ENCODE measurements around the gene CEACAM19. TPM values are rescaled to one million over a fixed set of nuclear protein-coding genes. Genes with fewer than 3 reads are reported as not detected.

CEACAM19 gene
- total and polyA plus RNA-seq, 2 of the 8 experiments (the other 6 are each of a cell fraction or from before 2014, with no cell fraction given), result 3.1 to 3.4 TPM

DNA sequence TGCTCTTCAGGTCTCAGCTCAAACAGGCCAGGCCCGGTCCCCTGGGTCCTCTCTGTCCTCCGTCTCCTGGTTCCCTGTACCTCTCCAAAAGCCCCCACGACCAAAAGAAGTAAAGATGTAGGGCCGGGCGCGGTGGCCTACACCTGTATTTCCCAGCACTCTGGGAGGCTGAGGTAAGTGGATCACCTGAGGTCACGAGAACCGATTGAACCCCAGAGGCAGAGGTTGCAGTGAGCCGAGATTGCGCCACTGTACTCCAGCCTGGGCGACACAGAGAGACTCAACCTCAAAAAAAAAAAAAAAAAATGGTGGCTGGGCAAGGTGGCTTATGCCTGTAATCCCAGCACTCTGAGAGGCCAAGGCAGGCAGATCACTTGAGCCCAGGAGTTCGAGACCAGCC is 55.2 kb downstream of the CEACAM19 start:
- Histone ChIP-seq H2BK5ac (ENCODE audit: low read depth, low read length) (no peak overlapping the region), H2AK5ac (ENCODE audit: low read depth, low read length) (no peak overlapping the region), H3K36me3 (ENCODE audit: control insufficient read depth in 2 of 4, insufficient read depth in 4 of 4, low read length in 3 of 4) (no peaks in the 10 kb centered on the region), H3K27me3 (replicated peaks in 1 of 4; ENCODE audit: control insufficient read depth in 3 of 4, extremely low read depth in 1 of 4, insufficient read depth in 3 of 4, low read length in 3 of 4) (no peaks in the 10 kb centered on the region; a peak in 1 of 7 replicates), H4K20me1 (replicated peaks in 1 of 2; ENCODE audit: control insufficient read depth in 1 of 2, insufficient read depth in 2 of 2, low read length in 2 of 2) (no peaks in the 10 kb centered on the region), H3K14ac (ENCODE audit: insufficient read length) (no peak overlapping the region), H3K23me2 (ENCODE audit: low read depth, low read length) (no peaks in the 10 kb centered on the region), H3K4me3 (ENCODE audit: extremely low read depth in 1 of 4, insufficient read depth in 2 of 4, low read depth in 3 of 4, low read length in 4 of 4) (no peak overlapping the region), H2BK20ac (ENCODE audit: low read length) (no peak overlapping the region), H3K56ac (replicated peaks; ENCODE audit: insufficient read length, low read depth, low read length) (no peak overlapping the region), H4K8ac (ENCODE audit: extremely low read depth, insufficient read depth, low read length) (no peak overlapping the region), H3K9me3 (ENCODE audit: insufficient read depth in 2 of 2, low read depth in 1 of 2, low read length in 1 of 2) (no peaks in the 10 kb centered on the region), H2BK12ac (ENCODE audit: low read depth, low read length) (no peak overlapping the region), H3K9ac (replicated peaks in 1 of 4; ENCODE audit: extremely low read depth in 1 of 4, low read depth in 3 of 4, low read length in 3 of 4) (no peak overlapping the region), H3K4ac (replicated peaks; ENCODE audit: insufficient read length, low read depth, low read length) (no peak overlapping the region), H2BK120ac (replicated peaks; ENCODE audit: low read depth, low read length) (no peak overlapping the region), H4K5ac (ENCODE audit: insufficient read length, low read depth, low read length) (no peak overlapping the region), H2BK15ac (ENCODE audit: low read length) (no peak overlapping the region), H3K79me1 (ENCODE audit: low read depth, low read length) (no peaks in the 10 kb centered on the region), H3K79me2 (ENCODE audit: control insufficient read depth in 1 of 2, insufficient read depth in 2 of 2, low read length in 2 of 2) (no peaks in the 10 kb centered on the region), H2AFZ (ENCODE audit: low read length) (no peak overlapping the region), H3K4me1 (replicated peaks in 1 of 4; ENCODE audit: control insufficient read depth in 3 of 4, insufficient read depth in 4 of 4, low read length in 3 of 4) (no peaks in the 10 kb centered on the region), H4K91ac (replicated peaks; ENCODE audit: insufficient read length, low read length) (no peak overlapping the region), H3K18ac (ENCODE audit: extremely low read depth, low read length) (no peak overlapping the region), H3K27ac (ENCODE audit: low read depth, low read length) (no peak overlapping the region), H3K4me2 (ENCODE audit: insufficient read depth in 1 of 2, low read depth in 2 of 2, low read length in 2 of 2) (no peak overlapping the region), H3K23ac (ENCODE audit: insufficient read length) (no peak overlapping the region)
- WGBS, 2 experiments (ENCODE audit: extremely low coverage in 1 of 2, insufficient coverage in 1 of 2, insufficient read length in 1 of 2, insufficient replicate concordance in 2 of 2, low coverage in 1 of 2, low lambda C conversion rate in 2 of 2, missing lambda C conversion rate in 1 of 2), result 93% methylated on average over 12 of the region's 12 CpGs; no CpG with 5 or more reads in 1 of the 2 experiments
- ChIA-PET CTCF (ENCODE audit: partially characterized antibody) (interaction anchor here (0.6 to 20.6 kb wide), 6 partner anchors 25 to 832 kb away, joined by 3 to 468 read pairs (median 4); no protein-coding TSS in a partner anchor), POLR2A (ENCODE audit: partially characterized antibody) (interaction anchor here (0.6 to 1.7 kb wide), 2 partner anchors 37 to 83 kb away, joined by 3 read pairs; no protein-coding TSS in a partner anchor)
- no peak for FAIRE-seq
- TF ChIP-seq KDM4A (IDR thresholded peaks at IDR 0.05; ENCODE audit: low read depth, low read length, severe bottlenecking) (no peak), ASH2L (IDR thresholded peaks at IDR 0.05; ENCODE audit: low read length) (no peak), CBX5 (IDR thresholded peaks at IDR 0.05; ENCODE audit: low read depth, low read length) (no peak), PHF8 (conservative IDR thresholded peaks at IDR 0.05; ENCODE audit: low read depth, low read length) (no peak), JUND (IDR thresholded peaks at IDR 0.05; ENCODE audit: low read length) (no peak), HDAC6 (IDR thresholded peaks at IDR 0.05; ENCODE audit: low read depth, low read length) (no peak), BCL11A (IDR thresholded peaks at IDR 0.05; ENCODE audit: low read depth in 2 of 2, low read length in 2 of 2) (no peak), TAF1 (IDR thresholded peaks at IDR 0.05; ENCODE audit: low read depth, low read length) (no peak)
- TF ChIP-seq, protein P1, sequence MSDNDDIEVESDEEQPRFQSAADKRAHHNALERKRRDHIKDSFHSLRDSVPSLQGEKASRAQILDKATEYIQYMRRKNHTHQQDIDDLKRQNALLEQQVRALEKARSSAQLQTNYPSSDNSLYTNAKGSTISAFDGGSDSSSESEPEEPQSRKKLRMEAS (IDR thresholded peaks at IDR 0.05), result no peak
- DNase-seq (ENCODE audit: low read depth in 1 of 2, low spot score in 2 of 2), result no peak
